Testis (tissue), 2 donors: ENCODE data around the gene FUCA1.

Experiments
- POLR2A ChIP-seq: fragments of 450-650 bp; IDR thresholded peaks from one replicate; pipeline ENCODE4 v1.6.1; 2017; ENCODE audit warnings: antibody characterized with exemption, mild to moderate bottlenecking, moderate library complexity
- TF ChIP-seq, protein P1 (sequence below), 3 experiments: fragments of 450-650 bp in 2 of 3; fragments of 200-600 bp in 1 of 3; sonication (generic) in 1 of 3; IDR thresholded peaks; one replicate each; pipeline ENCODE4 v1.5.1; 2016 to 2019; ENCODE audit warnings: antibody characterized with exemption in 3 of 3, mild to moderate bottlenecking in 2 of 3, moderate library complexity in 1 of 3

DNA sequence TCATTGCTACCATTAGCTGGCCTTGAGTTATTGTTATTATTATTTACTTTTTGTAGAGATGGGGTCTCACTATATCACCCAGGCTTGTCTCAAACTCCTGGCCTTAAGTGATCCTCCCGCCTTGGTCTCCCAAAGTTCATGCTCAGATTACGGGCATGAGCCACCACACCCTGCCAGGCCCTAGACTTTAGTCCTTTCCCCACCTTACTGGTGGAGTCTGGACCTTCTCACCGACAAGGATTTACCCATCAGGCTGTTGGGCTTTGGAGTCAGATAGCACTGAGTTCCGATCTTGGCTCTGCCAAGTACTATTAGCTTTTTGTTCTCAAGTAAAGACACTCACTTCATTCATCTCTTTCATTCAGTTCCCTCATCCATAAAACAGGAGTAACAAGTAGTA, 27.9 kb upstream of the FUCA1 start:
- TF ChIP-seq, protein P1, sequence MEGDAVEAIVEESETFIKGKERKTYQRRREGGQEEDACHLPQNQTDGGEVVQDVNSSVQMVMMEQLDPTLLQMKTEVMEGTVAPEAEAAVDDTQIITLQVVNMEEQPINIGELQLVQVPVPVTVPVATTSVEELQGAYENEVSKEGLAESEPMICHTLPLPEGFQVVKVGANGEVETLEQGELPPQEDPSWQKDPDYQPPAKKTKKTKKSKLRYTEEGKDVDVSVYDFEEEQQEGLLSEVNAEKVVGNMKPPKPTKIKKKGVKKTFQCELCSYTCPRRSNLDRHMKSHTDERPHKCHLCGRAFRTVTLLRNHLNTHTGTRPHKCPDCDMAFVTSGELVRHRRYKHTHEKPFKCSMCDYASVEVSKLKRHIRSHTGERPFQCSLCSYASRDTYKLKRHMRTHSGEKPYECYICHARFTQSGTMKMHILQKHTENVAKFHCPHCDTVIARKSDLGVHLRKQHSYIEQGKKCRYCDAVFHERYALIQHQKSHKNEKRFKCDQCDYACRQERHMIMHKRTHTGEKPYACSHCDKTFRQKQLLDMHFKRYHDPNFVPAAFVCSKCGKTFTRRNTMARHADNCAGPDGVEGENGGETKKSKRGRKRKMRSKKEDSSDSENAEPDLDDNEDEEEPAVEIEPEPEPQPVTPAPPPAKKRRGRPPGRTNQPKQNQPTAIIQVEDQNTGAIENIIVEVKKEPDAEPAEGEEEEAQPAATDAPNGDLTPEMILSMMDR (IDR thresholded peaks at IDR 0.05) = no peak
- TF ChIP-seq POLR2A = no peak
